Measurements from ENCODE around the gene TMPRSS9.

DNA sequence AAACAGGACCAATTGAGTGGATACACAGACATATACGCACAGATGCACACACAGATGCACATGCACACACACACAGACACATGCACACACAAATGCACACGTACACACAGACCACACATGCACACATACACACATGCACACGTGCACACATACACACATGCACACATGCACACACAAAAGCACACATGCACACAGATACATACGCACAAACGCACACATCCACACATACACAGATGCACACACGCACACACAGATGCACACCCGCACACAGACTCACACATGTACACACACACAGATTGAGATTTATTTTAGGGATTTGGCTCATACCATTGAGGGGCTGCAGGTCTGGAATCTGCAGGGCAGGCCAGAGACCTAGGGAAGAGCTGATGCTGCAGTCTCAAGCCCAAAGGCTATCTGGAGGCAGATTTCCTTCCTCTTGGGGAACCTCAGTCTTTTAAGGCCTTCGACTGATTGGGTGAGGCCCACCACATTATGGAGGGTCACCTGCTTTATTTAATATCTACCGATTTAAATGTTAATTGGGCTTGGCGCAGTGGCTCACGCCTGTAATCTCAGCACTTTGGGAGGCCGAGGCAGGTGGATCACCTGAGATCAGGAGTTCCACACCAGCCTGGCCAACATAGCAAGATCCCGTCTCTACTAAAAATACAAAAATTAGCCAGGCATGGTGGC, 22.6 kb downstream of the TMPRSS9 start:
- TF ChIP-seq, protein P1, sequence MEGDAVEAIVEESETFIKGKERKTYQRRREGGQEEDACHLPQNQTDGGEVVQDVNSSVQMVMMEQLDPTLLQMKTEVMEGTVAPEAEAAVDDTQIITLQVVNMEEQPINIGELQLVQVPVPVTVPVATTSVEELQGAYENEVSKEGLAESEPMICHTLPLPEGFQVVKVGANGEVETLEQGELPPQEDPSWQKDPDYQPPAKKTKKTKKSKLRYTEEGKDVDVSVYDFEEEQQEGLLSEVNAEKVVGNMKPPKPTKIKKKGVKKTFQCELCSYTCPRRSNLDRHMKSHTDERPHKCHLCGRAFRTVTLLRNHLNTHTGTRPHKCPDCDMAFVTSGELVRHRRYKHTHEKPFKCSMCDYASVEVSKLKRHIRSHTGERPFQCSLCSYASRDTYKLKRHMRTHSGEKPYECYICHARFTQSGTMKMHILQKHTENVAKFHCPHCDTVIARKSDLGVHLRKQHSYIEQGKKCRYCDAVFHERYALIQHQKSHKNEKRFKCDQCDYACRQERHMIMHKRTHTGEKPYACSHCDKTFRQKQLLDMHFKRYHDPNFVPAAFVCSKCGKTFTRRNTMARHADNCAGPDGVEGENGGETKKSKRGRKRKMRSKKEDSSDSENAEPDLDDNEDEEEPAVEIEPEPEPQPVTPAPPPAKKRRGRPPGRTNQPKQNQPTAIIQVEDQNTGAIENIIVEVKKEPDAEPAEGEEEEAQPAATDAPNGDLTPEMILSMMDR (IDR thresholded peaks at IDR 0.05 in 8 of 11, conservative IDR thresholded peaks at IDR 0.05 in 3 of 11): no peak
- TF ChIP-seq POLR2A (IDR thresholded peaks at IDR 0.05) (no peak), POLR2AphosphoS5 (IDR thresholded peaks at IDR 0.05) (no peak)
